Middle frontal gyrus (tissue), 1 donor: ENCODE data around the gene CTNNBIP1.

Experiments
- DNase-seq: peaks from one replicate; pipeline ENCODE4 v3.0.0-alpha.2; 2015; ENCODE audit warnings: low spot score; ENCODE audit errors: extremely low spot score

The CTNNBIP1 gene

GRCh38 chr1:9904596-9904995 is 5.5 kb downstream of the CTNNBIP1 start:
- no peak for DNase-seq

DNA sequence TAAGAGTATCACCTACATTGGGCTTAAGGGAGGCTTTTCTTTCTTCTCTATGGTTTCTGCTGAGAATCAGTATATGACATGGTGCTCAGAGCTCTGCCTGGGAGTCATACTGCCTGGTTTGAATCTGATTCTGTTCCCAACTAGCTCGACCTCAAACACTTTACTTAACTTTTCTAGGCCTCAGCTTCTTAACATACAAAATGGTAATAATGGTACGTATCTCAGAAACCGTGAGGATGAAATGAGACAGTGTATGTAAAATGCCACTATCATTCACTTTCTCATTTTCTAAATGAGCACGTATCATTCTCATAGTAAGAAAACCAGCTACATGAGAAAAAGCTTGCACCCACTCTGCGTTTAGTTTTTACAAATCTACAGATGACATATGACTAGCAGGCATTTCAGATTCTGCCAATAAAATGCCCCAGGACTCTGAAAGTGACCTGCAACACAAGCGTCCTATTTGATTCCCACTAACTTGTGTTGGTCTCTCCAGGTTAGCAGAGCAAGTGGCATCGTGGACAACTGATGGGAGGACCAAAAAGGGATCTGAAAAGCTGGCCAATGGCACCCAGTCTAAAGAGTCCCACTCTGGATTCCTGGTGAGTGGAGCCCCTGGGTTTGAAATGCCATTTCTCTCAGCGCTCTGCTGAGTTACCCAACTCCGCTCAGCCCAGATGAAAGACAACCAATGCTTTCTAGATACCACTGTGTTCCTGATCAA is 6.1 kb downstream of the CTNNBIP1 start:
- DNase-seq = no peak

DNA sequence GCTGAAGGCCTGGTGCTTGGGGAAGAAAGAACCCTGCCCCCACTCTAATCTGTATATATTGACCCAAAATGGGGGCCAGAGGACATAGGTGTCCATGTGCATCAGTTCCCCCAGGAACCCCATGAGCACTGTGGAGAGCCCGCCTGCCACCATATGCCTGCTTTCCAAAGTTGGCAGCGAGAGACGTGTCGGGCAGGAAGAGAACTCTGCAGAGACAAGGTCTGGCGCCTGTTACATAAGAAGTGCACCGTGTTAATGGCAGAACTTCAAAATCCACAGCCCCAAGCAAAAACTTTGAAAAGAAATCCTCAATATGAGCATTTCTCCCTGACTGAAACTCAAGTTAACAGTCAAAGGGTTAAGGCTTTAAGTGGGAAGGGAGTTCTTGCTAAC is 8.0 kb downstream of the CTNNBIP1 start:
- no peak for DNase-seq

GRCh38 chr1:9901148-9902059 is 8.7 kb downstream of the CTNNBIP1 start:
- no peak for DNase-seq

DNA sequence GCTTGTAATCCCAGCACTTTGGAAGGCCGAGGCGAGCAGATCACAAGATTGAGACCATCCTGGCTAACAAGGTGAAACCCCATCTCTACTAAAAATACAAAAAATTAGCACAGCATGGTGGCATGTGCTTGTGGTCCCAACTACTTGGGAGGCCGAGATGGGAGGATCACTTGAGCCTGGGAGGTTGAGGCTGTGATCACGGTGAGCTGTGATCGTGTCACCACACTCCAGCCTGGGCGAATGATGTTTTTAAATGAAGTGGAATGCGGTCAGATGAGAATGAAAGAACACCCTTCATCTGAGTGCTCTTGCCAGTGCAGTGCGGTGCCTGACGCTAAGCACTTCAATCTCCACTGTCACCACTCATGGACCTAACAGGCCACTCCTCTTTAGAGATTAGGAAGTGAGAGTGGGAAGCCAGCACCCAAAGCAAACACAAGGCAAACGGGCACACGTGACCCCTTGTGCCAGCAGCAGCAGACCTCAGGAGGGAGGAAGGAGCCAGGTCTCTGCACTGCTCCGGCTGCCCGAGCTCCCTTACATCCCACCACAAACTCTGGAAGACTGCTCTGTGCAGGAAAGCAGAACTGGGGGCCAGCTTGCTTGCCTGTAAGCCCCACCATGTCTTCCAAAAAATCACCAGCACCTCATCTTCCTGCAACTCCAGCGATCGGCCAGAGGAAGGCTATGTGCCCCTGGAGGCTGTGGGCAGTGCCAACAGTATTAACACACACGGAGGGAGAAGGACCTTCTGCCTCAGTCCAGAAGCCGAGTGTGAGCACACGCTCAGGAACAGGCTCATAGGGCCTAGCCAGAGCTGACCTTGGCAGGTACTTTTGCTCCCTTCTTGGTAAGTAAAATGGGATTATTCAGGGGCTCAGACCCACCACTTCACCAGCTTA is 9.7 kb downstream of the CTNNBIP1 start:
- DNase-seq = no peak

- DNase-seq = no peak
These were observed 16.0 kb downstream of the CTNNBIP1 start for GRCh38 chr1:9894115-9894514.

DNA sequence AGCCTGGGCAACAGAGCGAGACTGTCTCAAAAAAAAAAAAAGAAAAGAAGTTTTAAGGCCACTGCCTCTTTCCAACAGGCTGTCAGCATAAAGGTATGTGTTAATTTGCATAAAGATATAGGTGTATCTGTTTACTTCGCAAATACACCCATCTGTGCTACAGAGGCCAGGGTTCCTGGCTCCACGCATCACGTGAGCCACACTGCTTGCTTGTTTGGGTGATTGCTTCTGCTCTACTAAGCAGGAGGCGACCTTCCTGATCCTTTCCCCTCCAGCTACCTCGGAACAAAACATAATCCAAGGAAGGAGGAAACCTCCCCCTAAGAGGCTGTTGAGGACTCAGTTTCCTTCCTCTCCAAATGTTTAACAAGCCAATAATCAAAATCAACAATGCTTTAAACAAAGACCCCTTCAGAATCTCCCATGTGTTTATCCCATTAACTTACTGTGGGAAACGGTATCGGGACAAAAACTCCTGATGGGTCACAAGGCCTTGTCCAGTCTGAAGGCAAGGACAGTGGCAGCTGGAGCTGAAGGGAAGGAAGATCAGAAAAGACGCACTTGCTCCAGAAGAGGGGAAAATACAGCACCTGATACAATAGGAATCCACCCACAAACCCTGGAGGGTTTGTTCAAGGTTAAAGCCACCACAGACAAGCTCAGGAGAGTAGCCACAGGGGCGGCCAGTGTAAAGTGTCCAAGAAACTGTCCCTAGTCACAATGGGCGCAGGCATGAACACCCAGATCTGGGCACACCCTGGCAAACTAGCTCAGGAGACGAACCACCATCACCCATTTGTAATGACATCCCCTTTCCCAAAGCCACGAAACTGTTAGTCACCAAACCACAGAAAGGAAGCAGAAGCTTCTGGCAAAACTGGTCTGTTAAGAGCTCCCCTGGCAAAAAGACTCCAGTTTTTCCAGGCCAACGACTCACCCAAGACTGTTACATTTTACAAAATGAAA is 17.2 kb downstream of the CTNNBIP1 start:
- DNase-seq = no peak

DNA sequence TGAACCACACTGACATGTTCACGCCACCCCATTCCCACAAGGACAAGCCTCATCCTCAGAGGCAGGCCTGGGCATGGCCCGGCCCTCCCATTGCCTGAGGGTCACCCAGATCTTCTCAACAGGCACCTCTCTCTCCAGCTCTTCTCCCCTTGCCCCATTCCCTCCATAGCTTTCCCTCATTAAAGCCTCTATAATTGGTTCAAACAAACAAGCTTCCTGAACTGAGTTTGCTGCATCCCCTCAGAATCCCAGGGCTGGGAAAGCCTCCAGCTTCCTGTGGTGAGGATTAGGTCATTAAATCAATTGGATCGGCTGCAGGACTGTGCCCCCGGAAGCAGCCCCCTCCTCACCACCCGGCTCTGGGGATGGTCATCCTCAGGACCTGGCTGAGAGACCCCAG is 18.9 kb downstream of the CTNNBIP1 start:
- DNase-seq = no peak

- no peak for DNase-seq
These were observed 19.8 kb downstream of the CTNNBIP1 start for GRCh38 chr1:9890224-9890731.

DNA sequence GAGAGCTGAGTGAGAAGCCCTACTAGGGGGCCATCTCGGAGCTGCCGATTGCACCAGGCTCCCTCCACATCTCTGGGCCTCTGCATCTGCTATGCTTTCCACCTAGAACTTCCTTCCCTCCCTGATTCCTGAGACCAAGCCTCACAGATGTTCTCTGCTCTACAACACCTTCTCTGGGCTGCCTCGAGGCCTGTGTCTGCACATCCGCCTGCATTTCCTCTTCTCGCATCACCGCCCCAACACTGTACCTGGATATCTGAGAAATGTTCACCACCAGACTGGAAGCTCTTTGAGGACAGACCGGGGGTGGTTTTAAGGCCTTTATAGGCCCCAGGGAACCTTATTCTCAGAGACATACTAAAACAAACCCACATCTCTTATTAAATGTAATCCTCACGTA is 20.7 kb downstream of the CTNNBIP1 start:
- no peak for DNase-seq

- no peak for DNase-seq
These were observed 21.2 kb downstream of the CTNNBIP1 start for GRCh38 chr1:9888886-9889285.

DNA sequence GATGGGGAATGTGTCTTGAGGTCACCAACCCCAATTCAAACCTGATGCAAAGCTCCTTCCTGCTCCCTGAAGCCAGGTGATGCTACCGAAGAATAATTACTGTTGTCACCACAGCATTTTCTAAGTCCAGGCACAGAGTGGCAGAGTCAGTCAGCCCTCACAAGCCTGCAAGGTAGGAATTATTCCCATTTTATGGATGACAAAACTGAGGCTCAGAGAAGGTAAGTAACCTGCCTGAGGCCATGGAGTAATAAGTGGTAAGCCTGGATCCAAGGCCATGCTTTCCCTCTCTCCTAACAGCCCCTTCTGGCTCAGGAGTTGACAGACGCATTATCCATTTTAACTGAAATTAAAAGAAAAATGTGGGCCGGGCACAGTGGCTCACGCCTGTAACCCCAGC is 23.0 kb downstream of the CTNNBIP1 start:
- no peak for DNase-seq

DNA sequence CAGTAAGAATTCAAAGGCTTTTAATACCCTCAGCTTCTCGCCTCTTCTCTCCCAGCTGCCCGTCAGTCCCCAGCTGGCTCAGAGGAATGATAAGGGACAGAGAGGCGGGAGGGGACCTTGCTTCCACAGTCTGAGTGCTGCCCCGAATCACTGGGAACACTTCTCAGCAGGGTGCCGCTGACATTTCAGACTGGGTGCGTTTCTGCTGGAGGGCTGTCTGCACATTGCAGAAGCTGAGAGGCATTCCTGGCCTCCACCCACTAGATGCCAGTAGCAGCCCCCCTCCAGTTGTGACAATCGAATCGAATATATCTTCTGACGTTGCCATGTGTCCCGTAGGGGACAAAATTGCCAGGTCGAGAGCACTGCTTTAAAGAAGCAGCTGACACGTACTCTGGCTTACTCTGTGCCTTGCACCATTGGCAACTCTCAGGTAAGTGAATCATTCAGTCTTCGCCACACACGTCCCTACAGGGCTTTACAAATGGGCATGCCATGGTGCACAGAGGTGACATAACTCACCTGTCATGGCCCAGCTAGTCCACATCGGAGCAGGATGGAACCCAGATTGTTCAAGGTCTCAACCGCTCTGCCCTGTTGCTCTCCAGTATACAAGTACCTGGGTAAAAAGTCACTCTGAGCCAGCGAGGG is 23.9 kb downstream of the CTNNBIP1 start:
- DNase-seq = no peak

GRCh38 chr1:9884805-9885204 is 25.3 kb downstream of the CTNNBIP1 start:
- DNase-seq = no peak

GRCh38 chr1:9883585-9884449 is 26.3 kb downstream of the CTNNBIP1 start:
- DNase-seq = no peak

DNA sequence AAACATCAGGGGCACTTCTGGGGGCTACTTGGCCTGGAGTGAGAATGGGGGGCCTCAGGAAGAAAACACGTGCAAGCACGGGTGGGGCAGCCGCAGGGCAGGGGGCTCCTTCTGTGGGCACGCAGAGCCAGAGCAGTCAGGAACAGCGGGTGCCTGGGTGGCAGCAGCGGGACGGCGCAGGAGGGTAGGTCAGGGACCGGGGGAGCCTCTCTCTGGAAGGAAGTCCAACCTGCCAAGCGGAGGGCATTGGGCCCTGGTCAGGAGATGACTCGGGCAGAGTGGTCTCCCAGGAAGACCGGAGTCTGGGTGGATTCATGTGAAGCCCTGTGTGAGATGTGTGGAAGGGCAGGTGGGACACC is 27.1 kb downstream of the CTNNBIP1 start:
- DNase-seq = no peak

DNA sequence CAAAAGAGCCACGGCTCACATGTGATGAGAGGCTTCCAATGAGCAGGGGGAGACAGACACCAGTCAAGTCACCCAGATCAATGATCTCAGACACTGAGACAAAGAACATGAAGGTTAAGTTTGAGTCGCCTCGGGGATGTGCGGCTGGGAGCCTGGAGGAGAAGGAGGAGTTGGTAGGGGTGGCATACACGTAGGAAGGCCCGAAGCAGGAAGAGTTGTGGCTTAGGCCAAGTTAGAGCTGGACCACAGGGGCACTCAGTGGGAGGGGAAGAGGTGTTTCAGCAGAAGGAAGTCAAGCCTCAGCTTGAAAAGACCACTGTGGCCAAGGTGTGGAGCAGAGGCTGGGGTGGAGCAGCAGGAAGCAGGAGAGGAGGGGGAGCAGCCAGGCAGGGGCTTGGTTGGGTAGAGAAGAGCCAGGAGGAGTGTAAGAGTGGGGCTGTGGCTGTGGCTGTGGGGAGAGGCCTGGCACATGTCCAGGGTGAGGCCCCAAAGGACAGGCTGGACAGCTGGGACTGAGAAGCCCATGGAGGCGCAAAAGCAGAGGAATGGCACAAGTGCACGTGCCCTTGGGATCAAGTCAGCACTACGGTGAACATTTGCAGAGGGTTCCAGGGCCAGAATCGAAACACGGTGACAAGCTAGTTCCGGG is 27.6 kb downstream of the CTNNBIP1 start:
- no peak for DNase-seq

DNA sequence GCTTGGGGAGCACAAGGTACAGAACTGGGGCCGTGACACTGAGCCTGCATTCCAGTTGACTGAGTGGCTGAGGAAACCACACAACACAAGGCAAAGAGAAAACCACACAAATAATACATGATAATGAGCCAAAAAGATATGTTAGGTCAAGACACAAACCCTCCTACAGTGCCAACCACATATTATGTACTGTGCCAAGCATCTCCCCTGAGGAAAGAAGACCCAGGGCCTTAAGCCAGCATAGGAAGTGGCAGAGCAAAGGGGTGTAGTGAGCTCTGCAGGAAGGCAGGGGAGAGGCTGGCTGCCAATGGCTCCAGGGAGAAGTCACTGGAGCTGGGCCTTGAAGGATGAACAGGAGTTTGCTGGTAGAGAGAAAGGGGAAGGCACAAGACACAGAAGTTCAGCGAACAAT is 28.2 kb downstream of the CTNNBIP1 start:
- DNase-seq = no peak
